Glomerular endothelial cell (primary cell): ENCODE data around the gene NUP88. TPM values are rescaled to one million over a fixed set of nuclear protein-coding genes. Genes with fewer than 3 reads are reported as not detected.

ENCODE experiments used
- DNase-seq: peaks from one replicate; pipeline ENCODE4 v3.0.0-alpha.2; 2011; ENCODE audit warnings: low read depth, low spot score; ENCODE audit errors: extremely low read depth
- total RNA-seq: library from RNA; depleted of rRNA; stranded (reverse); fragments of >200 nt; gene quantifications from 2 replicates; pipeline ENCODE4 v1.2.3, GENCODE V29; 2015

Gene NUP88
- total RNA-seq, 1 donor from 2014 or later = 57.9 TPM

DNA sequence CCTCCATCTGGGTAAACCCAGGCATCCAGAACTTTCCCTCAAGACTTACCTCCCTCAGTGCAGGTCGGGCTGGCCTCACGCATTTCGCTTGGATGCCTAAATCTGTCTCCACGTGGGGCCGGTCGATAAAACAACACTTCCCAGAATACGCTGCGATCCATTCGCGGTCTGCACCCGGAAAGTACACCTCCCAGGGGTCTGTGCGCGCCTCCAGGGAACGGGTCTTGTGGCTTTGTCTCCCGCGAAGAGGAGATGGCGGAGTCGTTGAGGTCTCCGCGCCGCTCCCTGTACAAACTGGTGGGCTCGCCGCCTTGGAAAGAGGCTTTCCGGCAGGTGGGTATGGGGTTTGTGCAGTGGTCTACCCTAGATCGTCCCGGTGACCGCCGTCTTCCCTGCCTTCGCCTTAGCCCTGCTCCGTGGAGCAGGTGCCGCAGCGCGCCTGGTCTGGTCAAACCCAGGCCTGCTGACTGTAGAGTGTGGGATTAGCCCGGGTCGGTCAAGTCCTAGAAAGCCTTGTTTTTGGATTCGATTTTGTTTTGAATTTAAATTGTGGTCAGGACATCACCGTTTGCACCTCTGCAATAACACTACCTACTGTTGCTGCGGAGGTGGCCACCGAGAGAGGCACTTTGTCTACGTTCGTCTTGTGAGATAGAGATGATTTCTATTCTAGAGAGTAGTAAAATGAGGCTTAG lies 644 bp upstream of the NUP88 start, which contains the start of gene RPAIN:
TSS of gene RPAIN (plus strand) at position 224 of the 695 bp plus-strand sequence. CDS start at position 253, 29 bp downstream.
- peak; percentile 76 for DNase-seq

DNA sequence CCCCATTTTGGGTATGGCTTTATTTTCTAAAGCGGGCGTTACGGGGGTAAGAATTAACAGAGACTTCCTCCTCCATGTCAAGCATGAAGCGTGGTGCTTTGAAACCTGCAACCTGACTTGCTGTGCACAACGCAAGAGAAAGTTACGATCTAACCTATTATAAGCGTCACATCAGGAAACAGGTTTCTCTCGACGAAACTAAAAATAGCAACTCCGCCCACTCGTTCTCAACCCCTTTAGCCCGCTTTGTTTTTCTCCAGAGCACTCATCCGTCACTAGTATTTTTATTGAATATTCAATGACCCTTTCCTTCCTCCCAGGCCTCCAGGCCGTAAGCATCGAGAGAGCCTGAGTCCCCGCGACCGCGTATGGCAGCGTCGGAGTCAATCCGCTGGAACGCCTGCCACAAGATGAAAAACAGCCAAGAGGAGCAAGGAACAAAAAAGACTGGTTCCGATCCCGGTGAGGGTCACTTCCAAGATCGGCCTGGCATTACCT lies 555 bp downstream of the NUP88 start:
- peak; percentile 36 for DNase-seq

DNA sequence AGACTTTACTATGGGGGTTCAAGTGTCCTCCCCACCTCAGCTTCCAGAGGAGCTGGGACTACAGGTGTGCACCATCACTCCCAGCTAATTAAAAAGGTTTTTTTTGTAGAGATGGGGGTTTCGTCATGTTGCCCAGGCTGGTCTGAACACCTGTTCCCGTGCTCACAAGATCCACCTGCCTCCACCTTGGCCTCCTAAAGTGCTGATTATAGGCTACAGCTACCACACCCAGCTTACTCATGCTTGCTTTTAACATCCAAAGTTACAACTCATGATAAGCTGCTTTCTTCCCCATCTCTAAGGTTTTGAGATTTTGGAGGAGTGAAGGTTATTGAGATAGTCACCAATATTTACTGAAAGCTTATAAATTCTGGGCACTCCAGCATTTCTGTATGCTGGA lies 2.6 kb downstream of the NUP88 start:
- no peak for DNase-seq

DNA sequence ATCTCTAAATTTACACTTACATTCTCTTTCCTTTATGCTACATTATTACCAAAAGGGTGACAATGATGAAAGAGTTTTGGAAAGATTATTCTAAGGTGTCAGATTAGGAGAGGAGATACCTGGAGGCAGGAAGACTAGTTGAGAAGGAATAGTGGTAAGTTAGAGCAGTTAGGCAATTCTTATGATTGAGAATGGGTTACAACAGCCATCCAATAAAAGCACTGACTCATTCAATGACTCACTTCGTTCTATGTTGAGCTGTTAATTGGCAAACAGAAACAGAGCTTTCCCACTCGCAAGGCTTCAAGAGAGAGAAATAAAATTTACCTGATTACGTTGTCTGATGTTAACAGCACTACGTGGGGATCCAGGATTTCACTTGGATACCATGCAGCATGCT lies 5.8 kb downstream of the NUP88 start:
- peak; percentile 33 for DNase-seq

DNA sequence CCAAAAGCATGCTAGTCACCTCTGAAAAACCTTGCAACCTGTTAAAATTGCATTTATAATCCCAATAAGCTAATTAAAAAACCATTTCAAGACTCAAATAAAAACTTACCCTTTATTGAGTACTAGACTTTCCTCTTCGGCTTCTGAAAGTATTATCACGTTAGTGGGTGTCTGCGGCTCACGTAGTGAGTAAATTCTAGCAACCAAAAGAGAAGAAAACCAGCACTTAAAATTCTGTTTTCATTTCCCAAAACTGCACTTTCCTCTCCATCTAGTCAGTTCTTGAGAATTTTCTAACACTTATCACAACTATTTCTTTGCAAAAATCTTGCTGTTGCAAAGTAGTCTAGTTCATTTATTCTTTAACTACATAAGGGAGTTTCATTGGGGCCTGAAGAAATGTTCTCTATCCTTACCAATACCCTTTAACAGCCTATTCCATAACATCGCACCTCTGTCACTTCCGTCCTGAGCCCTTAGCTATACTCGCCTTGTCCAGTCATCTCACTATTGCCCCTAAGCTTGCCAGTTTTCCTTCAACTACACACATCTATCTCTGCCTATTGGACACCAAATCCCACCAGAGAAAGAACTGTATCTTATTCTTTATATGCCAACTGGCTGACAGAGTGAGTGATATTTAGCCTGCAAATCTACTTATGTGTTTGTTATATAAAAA lies 8.7 kb downstream of the NUP88 start:
- DNase-seq = no peak

DNA sequence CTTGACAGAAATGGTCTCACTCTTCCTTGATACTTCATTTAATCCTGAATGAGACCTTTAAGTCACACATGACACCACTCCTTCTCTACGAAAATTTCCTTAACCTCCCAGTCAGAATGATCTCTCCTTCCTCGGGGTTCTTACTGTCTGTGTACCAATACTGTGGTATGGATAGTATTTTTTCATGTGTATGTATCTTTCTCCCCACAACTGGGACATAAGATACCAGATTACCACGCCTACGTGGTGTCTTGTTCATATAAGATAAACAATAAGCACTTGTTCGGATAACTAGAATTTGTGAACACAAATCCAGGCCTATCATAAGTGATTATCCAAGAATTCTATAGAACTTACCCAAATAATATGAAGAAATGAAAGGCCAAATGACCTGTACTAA lies 11.3 kb downstream of the NUP88 start:
- DNase-seq = no peak

DNA sequence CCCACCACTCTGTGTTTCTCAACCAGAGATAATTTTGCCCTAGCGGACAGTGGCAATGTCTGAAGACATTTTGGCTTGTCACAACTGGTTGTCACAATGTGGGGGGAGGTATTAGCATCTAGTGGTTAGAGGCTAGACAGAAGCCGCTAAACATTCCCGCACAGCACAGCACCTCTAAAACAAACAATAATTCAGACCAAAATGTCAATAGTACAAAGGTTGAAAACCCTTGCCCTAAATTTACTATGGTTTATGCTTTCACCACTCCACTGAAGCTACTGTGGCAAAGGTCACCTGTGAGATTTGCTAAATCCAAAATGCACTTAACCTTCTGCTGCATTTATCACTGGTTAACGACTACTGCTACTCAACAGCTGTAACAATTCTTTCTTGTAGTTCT lies 14.1 kb downstream of the NUP88 start:
- no peak for DNase-seq

DNA sequence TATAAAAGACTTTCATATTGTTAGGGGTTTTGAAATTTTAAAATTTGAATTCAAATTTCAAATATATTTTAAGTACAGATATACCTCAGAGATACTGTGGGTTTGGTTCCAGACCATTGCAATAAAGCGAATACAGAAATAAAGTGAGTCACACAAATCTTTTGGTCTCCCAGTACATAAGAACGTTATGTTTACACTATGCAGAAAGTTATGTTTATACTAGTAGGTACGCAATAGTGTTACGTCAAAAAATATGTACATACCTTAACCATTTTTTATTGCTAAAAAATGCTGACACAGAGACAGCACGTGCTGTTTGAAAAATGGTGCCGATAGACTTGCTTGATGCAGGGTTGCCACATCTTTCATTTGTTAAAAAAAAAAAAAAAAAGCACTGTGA lies 19.7 kb downstream of the NUP88 start:
- DNase-seq = no peak

DNA sequence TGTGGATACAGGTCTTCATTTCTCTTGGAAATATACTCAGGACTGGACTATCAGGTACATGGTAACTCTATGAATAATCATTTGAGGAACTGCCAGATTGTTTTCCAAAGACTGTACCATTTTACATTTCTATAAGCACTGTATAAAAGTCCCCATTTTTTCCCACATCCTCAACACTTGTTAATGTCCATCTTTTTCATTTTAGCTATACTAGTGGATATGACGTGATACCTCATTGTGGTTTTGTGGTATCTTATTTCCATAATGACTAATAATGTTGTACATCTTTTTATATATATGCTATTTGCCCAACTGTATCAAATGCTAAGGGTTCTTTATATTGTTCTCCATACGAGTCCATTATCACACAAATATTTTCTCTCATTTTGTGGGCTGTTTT lies 22.9 kb downstream of the NUP88 start:
- DNase-seq = no peak

DNA sequence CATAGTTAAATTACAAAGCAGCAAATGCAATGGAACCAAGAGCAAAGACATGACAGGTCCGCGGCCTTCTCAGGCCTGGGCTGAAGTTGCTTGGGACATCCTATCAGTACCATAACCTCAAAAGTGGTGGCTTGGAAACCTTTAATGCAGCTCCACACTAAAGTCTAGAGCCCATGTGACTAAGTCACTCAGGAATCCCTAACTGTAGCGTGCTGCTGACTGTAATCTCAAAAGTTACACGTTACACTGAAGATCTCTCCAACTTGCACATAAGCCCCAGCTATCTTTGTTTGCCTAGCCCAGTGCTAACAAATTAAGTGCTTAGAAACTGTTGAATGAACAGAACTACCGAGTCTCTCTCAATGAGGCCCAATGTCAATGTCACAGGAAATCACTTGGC lies 27.8 kb downstream of the NUP88 start:
- DNase-seq = no peak

DNA sequence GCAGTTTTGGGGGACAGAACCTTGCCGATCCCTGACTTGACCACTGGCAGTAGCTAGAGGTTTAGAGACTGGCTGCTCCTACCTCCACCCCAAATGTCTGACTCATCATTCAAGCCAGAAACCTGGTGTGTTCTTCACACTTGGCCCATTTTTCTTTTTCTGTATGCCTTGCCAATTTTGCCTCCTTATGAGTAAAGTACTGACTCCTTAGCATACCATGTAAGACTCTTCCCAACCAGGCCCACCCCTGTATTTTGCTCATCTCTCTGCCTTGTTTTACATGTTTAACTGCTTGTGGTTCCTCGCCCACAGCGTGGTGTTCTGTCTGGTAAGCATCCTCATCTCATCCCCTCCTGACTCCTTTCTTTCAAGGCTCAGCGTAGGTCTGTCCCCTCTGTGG lies 37.9 kb downstream of the NUP88 start:
- DNase-seq = no peak

DNA sequence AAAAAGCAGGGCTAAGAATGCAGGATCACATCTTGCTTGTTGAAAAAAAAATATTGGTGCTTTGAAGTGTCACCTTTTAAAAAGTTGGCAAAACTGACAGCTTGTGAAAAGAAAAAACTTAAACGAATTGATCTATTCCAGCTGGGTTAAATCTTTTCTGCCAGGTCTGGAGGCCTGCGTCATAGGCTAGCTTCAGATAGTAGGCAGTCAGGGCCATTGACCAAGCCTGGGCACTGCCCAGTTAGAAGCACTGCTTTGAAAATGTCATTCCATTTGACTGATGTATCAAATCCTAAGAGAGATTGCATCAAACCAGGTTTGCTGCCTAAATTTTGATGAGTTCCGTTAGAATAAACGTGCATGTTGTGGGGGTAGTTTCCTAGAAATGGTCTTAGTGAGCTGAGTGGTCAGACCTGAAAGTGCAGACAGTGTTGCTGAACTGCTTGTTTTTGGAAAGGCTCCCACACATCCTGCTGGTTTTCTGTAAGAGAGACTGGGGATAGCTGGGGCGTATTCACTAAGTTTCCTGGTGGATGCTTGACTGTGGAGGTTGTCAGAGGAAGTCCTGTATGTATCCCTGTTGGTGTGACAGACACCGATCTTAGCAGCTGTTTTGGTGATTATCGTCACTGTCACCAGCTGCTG lies 38.8 kb downstream of the NUP88 start:
- no peak for DNase-seq

DNA sequence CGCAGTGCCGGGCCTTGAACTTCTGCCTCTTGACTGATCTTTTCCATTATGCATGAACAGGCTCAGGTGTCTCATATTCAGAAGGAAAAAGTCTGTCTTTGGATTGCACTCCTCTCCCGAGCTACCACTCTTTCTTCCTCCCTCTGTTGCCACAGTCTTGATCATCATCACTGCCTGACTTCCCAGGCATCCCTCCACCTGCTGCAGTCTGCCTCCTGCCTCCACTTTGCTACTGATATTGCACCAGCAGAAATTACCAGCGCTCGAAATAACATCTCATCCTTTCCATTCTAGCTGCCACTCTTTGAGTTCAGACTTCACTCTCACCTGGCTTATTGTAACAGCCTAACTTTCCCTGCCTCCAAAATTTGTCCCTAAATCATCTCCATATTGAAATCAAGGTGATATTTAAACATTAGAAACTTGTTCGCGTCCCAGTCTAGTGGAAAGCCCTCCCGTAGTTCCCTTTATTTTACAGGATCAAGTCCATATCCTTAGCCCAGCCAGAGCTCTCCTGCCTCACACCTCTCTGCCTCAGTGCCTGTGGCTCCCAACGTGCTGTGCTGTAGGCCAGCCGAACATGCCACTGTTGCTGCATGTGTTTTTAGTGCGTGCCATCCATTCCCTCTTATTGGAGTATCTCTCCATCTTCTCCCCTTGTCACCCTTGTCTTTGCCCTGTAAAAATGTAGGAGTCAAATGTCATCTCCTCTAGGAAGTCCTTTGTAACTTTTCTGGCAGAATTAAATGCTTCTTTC lies 39.9 kb downstream of the NUP88 start:
- no peak for DNase-seq

DNA sequence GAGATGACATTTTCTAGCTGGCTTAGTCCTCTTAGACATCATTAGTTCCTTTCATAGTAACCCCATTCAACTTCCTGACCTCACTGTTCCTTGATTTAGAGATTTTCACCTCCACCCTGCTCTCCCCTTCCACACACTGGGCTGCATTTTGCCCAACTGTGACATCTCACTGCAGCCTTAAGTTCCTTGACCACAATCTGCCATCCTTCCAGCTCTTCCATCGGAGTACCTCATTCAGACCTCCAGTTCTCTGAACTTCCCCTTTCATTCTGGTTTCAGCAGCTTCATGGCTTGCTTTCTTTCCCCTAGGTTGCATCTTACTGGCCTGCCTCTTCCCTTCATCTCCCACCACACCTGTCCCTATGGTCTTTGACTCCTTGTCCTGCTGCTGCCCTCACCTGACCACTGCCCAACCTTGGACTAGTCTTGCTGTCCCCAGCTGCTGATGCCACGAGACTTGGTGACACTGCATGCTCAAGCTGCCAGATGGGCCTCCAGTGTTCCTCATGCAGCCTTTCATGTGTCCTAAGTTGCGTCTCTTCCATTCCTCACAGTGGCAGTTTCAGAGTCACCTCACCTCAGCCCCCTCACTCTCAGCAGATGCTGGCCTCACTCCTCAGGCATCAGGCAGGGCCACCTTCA lies 40.8 kb downstream of the NUP88 start:
- no peak for DNase-seq

DNA sequence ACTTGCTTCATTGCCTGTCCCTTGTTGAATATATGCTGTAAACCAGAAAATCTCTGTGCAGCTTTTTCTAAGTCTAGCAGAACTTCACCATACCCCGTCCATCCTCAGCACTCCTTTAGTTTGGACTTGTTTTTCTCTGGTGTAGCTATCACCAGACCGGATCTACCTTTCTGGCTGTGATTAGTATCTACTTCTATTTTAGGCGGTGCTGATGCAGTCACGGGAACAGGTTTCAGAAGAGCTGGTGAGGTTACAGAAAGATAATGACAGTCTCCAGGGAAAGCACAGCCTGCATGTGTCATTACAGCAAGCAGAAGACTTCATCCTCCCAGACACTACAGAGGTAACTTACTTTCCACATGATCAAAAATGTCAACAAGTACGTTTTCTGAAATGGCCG lies 46.4 kb downstream of the NUP88 start:
- DNase-seq = no peak

DNA sequence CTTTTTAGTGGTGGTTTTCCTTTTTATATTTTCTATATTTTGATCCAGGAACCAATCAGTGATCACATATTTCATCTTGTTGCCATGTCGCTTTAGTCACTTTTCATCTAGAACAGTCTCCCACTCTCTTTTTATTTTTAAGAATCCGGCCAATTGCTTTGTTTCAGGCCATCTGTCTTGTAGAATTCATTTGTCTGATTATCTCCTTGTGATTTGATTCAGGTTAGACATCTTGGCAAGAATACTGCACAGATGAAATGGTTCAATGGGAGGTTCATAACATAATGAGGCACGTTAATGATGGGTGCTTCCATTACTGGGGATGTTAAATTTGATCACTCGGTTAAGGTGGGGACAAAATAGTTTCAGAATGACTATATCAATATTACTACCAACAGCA lies 49.1 kb downstream of the NUP88 start:
- no peak for DNase-seq

DNA sequence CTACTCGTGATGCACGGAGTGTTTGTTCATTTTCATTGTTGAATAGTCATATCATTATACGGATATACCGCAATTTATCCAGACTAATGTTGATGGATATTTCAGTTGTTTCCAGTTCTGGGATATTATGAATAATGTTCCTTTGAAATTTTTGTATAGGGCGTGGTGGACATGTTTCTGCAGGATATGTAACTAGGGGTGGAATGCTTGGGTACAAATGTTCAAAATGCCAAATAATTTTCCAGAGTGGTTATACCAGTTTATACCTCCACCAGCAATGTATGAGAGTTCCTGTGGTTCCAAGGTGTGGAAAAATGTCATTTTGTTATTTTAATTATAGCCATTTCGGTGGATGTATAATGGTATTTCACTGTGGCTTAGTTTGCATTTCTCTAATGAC lies 53.6 kb downstream of the NUP88 start:
- no peak for DNase-seq

DNA sequence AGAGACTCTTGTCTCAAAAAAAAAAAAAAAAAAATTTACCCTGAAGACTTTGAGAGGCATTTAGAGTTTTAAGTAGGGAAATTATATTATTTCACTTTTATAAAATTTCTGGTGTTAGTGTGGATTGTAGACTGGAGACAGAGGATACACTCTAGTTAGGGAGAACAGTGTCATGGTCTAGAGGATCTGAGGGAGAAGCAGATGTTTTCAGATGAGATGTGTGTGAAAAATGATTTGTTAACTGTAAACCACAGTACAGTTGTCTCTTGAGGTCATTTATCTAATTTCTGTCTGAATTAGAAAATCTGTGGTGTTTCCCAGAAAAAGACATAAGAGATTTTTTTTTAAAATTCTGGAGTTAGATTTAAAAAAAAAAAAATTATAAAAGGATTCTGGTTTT lies 54.8 kb downstream of the NUP88 start:
- DNase-seq = no peak

DNA sequence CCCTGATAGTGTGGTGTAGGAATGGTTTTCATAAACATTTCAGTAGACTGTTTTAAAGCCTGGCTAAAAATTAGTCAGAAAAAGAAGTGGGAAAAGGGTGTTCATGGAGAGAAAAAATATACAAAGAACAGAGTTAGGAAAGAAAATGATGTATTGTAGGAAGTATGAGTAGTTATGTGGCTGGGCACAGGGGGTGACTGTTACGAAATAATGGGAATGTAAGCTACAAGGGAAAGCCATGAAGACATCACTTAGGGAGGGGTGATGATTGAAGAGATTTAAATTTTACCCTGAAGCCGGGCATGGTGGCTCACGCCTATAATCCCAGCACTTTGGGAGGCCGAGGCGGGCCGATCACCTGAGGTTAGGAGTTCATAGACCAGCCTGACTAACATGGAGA lies 55.3 kb downstream of the NUP88 start:
- no peak for DNase-seq

DNA sequence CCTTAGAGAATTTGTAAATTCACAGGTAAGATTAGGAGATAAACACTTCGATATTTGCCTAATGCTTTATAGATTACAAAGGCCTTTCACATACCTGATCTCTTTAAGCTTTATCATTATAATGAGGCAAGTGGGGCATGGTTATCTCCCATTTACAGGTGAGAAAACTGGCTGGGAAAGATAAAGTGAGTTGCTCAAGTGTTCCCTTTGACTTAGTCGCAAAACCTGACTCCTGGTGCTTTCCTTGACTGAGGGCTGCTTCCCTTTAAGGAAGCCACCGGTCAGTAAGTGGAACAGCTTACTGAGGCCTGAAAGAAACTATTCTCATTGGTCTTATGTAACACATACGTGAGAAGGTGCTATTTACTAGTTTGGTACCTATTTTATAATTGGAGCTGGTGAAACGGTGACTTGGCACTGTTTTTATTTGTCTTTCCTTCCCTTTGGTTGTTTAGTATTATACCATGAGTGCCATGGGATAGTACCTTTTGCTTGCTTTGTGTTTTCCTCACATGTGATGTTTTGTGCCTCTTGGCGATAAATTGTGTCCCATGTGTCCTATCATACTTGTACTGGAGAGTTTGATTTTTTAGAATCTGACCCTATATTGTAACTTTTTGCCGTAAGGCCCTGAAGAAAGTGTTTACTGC lies 57.2 kb downstream of the NUP88 start:
- DNase-seq = no peak
